Measurements from ENCODE around the gene MGST2.

Gene MGST2

DNA sequence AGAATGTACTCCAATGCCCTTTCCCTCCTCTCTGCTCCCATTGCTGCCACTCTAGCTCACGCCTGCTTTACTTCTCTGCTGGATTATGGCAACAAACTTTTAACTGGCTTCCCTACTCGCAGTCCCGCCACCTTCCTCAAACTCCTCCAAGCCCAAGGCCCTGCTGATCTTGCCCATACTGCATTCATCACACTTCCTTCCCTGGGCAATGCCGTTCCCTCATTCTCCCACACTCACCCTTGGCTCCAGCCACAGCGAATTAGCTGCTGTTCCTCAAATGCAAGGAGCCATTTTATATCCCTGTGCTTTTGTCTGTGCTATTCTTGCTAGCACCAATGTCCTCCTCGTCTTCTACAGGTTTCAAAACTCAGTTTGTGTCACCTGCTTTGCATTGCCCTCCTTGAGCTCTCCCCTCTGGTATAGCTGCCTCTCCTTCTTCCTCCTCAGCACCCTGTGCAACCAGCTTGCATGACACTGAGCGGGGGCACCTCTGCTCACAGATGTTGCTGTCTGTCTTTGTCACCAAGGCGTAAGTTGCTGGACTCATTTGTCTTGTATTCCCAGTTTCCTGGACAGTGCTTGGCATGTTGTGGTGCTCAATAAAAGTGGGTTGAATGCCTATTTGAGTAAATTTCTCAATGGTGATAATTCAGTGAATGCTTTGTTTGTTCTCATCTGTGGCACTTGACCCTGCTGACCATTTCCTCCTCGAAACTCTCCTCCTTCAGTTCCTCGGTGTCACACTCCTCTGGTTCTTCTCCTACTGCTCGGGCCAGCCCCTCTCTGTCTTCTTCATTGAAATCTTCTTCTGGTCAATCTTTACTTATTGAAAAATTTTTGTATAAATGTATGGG is 22.4 kb upstream of the MGST2 start:
- in situ Hi-C loops (cut with MboI; ENCODE audit: low sequenced_read_pairs), result no loop called here

GRCh38 chr4:139645458-139645857 is 20.2 kb upstream of the MGST2 start:
- in situ Hi-C loops (cut with MboI; ENCODE audit: low sequenced_read_pairs), result no loop called here

GRCh38 chr4:139647184-139647583 is 18.4 kb upstream of the MGST2 start:
- in situ Hi-C loops (cut with MboI; ENCODE audit: low sequenced_read_pairs), result no loop called here

- in situ Hi-C loops (cut with MboI; ENCODE audit: low sequenced_read_pairs), result no loop called here
These were observed 17.7 kb upstream of the MGST2 start for GRCh38 chr4:139647952-139648351.

- in situ Hi-C loops (cut with MboI; ENCODE audit: low sequenced_read_pairs), result no loop called here
These were observed 14.1 kb upstream of the MGST2 start for GRCh38 chr4:139651282-139652194.

GRCh38 chr4:139654516-139654915 is 11.1 kb upstream of the MGST2 start:
- in situ Hi-C loops (cut with MboI; ENCODE audit: low sequenced_read_pairs), result no loop called here

GRCh38 chr4:139655116-139655515 is 10.5 kb upstream of the MGST2 start:
- in situ Hi-C loops (cut with MboI; ENCODE audit: low sequenced_read_pairs), result no loop called here

GRCh38 chr4:139656614-139657486 is 8.8 kb upstream of the MGST2 start:
- in situ Hi-C loops (cut with MboI; ENCODE audit: low sequenced_read_pairs), result no loop called here

DNA sequence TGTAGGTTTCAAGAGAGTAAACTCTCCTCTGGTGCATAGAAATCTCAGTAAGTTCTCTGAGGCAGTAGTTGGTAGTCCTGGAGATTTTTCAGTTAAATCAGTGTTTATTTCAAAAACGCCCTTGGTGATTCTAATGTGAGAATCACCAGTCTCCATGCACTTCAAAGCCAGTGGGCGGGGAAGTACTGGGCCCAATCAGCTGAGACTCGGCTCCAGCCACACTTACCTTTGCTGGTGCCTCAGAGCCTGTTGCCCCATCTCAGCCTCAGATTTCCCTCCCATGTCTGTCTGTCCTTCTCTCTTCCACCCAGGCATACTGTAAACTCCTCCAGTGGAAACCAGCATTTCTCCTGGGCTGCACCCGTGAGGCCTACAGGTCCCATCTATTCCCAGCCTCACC is 7.4 kb upstream of the MGST2 start:
- in situ Hi-C loops (cut with MboI; ENCODE audit: low sequenced_read_pairs), result no loop called here

- in situ Hi-C loops (cut with MboI; ENCODE audit: low sequenced_read_pairs), result no loop called here
These were observed 6.8 kb upstream of the MGST2 start for GRCh38 chr4:139658586-139659382.

DNA sequence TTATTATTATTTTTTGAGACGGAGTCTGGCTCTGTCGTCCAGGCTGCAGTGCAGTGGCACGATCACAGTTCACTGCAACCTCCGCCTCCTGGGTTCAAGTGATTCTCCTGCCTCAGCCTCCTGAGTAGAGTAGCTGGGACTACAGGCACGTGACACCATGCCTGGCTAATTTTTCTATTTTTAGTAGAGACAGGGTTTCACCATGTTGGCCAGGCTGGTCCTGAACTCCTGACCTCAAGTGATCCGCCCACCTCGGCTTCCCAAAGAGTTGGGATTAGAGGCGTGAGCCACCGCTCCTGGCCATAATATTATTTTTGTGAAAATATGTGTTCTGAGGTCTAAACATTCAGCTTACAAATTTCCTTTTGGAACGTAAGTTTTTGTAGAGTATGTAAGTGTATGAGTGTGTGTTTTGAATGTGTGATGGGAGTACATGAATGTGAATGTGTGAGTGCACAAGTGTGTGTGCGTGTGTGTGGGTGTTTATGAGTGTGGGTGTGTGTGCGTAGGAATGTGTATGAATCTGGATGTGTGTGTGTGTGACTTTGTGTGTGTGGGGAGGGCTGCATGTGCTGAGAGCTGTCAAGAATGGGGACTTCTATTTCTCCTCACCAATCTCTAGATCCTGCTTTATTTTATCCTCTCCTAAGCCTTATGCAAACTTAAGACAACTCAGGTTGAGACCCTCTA is 5.7 kb upstream of the MGST2 start:
- in situ Hi-C loops (cut with MboI; ENCODE audit: low sequenced_read_pairs), result no loop called here

DNA sequence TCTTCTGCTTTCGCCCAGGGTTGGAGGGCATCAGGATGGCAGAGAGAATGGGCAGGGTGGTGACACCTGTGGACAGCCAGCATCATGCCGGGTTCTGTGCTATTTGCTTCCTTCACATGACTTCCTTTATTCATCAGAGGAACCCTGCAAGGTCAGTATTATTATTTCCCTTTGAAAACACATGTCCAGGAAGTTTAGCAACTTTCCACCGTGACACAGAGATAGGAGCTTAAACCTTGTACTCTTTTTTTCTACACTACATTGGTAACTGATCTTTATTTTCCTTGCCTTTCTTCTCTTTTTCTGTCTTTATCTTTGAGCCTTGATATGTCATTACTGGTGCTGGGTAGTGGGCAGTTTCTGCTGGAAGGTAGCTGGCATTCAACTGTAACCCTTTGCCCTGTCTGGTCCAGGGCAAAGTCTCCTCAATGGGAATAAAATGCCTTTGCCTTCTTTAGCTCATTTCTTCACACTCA is 5.0 kb upstream of the MGST2 start:
- in situ Hi-C loops (cut with MboI; ENCODE audit: low sequenced_read_pairs), result no loop called here

GRCh38 chr4:139663561-139664138 is 2.0 kb upstream of the MGST2 start:
- in situ Hi-C loops (cut with MboI; ENCODE audit: low sequenced_read_pairs), result no loop called here

DNA sequence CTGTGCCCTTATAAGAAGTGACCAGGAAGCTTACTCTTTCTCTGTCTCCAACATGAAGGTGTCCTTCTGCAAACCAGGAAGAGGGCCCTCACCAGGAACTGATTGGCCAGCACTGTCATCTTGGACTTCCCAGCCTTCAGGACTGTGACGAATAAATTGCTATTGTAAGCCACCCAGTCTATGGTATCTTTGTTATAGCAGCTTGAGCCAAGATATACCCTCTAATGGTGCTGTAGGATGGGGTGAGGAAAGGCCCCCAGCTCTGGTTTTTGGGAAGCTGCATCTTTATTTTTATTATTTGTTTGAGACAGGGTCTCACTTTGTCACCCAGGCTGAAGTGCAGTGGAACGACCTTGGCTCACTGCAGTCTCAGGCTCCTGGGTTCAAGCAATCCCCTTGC is 1.2 kb upstream of the MGST2 start:
- in situ Hi-C loops (cut with MboI; ENCODE audit: low sequenced_read_pairs), result no loop called here

DNA sequence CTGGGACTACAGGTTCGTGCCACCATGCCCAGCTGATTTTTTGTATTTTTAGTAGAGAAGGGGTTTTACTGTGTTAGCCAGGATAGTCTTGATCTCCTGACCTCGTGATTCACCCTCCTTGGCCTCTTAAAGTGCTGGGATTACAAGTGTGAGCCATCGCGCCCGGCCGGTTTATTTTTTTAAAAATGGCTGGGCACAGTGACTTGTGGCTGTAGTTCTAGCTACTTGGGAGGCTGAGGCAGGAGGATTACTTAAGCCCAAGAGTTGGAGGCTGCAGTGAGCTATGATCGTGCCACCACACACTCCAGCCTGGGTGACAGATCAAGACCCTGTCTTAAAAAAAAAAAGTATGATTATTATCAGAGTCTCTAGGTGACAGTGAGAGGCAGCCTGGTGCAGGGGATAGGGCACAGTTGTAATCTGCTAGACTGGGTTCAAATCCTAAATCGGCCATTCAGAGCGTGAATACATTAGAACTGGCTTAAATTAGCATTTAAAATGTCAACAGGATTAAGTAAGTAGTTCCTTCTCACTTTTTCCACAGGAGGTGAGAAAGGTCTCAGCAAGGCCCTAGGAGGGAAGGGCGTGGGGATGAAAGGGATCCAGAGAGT is 435 bp upstream of the MGST2 start:
- in situ Hi-C loops (cut with MboI; ENCODE audit: low sequenced_read_pairs), result no loop called here

- in situ Hi-C loops (cut with MboI; ENCODE audit: low sequenced_read_pairs), result no loop called here
These were observed 1.2 kb downstream of the MGST2 start for GRCh38 chr4:139666735-139667281.

- in situ Hi-C loops (cut with MboI; ENCODE audit: low sequenced_read_pairs), result no loop called here
These were observed 2.4 kb downstream of the MGST2 start for GRCh38 chr4:139668036-139668435.

DNA sequence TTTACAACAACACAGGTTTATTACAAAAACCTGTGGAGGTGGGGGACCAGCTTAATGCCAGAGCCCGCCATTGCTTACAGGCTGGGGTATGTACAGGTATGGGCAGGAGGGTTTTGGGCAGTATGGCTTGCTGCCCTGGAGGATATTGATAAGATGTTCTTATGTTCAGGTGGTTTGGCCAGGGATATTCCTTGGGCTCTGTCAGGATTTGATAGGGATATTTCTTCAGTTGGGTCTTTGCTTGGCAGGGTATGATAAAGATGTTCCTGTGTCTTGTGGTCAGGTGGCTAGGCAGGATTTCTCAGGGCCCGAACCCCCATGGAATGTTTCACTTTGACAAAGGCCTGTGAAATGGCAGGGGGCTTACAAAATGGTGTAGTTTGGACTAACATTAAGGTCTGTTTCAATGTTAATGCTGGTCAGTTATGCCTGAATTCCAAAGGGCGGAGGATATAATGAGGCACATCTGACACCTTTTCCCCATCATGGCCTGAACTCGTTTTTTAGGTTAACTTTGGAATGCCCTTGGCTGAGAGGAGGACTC is 3.1 kb downstream of the MGST2 start:
- in situ Hi-C loops (cut with MboI; ENCODE audit: low sequenced_read_pairs), result no loop called here
